Mesothelial cell of epicardium (in vitro differentiated cells): ENCODE measurements around the gene GALNT6. TPM values are rescaled to one million over a fixed set of nuclear protein-coding genes. Genes with fewer than 3 reads are reported as not detected.

ENCODE experiments used
- DNase-seq, 2 experiments: peaks; one replicate each; pipeline ENCODE4 v3.0.0; 2021; ENCODE audit warnings: low spot score in 2 of 2; ENCODE audit not compliant: unreplicated experiment in 2 of 2
- H3K27ac Mint-ChIP-seq: 2 replicates; pipeline ENCODE4 v1.8.0; 2021; ENCODE audit warnings: mixed read lengths
- H3K27me3 Mint-ChIP-seq: 2 replicates; pipeline ENCODE4 v1.8.0; 2021; ENCODE audit warnings: low read depth, mixed read lengths
- H3K36me3 Mint-ChIP-seq: 2 replicates; pipeline ENCODE4 v1.8.0; 2021; ENCODE audit warnings: mixed read lengths
- H3K4me1 Mint-ChIP-seq: 2 replicates; pipeline ENCODE4 v1.8.0; 2021; ENCODE audit warnings: mixed read lengths
- H3K4me3 Mint-ChIP-seq: 2 replicates; pipeline ENCODE4 v1.8.0; 2021; ENCODE audit warnings: mild to moderate bottlenecking, moderate library complexity, mixed read lengths
- H3K9me3 Mint-ChIP-seq: 2 replicates; pipeline ENCODE4 v1.8.0; 2021; ENCODE audit warnings: mixed read lengths
- total RNA-seq: library from RNA; stranded (reverse); gene quantifications from 3 replicates; pipeline ENCODE4 v1.2.1, GENCODE V29; 2021
- TF ChIP-seq, protein P1 (sequence below): fragments of 200-600 bp; sonication (generic); IDR thresholded peaks from one replicate; pipeline ENCODE4 v1.5.0; 2021; ENCODE audit warnings: antibody characterized with exemption; ENCODE audit not compliant: unreplicated experiment

The GALNT6 gene
- total RNA-seq, 1 donor from 2014 or later, result 12.8 TPM

DNA sequence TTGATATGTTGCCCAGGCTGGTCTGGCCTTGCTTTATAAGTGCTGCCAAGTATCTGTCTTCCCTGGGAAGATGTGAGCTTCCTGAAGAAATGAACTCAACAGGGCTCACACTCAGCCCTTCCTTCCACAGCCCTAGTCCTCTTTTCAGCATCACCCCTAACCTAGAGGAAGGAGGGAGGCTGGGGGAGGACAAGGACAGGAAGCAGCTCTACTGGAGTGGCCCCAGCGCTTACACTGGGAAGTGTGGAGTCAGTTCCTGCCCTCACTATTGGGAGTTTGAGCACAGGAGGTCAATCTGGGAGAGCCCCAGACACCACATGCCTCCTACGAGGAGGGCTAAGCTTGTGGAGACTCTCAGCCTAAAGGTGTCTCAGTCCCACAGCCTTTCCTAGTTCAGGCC, 16.8 kb downstream of the GALNT6 start:
- Mint-ChIP-seq H3K36me3 (peaks cover 9% of the 10 kb centered on the region), H3K9me3 (no peaks in the 10 kb centered on the region), H3K27me3 (no peaks in the 10 kb centered on the region), H3K4me3 (no peak overlapping the region), H3K27ac (peak overlapping the region; percentile 11), H3K4me1 (peaks cover 27% of the 10 kb centered on the region)
- DNase-seq, result no peak
- TF ChIP-seq, protein P1, sequence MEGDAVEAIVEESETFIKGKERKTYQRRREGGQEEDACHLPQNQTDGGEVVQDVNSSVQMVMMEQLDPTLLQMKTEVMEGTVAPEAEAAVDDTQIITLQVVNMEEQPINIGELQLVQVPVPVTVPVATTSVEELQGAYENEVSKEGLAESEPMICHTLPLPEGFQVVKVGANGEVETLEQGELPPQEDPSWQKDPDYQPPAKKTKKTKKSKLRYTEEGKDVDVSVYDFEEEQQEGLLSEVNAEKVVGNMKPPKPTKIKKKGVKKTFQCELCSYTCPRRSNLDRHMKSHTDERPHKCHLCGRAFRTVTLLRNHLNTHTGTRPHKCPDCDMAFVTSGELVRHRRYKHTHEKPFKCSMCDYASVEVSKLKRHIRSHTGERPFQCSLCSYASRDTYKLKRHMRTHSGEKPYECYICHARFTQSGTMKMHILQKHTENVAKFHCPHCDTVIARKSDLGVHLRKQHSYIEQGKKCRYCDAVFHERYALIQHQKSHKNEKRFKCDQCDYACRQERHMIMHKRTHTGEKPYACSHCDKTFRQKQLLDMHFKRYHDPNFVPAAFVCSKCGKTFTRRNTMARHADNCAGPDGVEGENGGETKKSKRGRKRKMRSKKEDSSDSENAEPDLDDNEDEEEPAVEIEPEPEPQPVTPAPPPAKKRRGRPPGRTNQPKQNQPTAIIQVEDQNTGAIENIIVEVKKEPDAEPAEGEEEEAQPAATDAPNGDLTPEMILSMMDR, result no peak

- Mint-ChIP-seq H3K36me3 (peaks cover 5% of the 10 kb centered on the region), H3K27me3 (no peaks in the 10 kb centered on the region), H3K4me3 (no peak overlapping the region), H3K4me1 (peaks cover 36% of the 10 kb centered on the region), H3K9me3 (no peaks in the 10 kb centered on the region), H3K27ac (peak overlapping the region; percentile 93)
- TF ChIP-seq, protein P1, result no peak
- no peak for DNase-seq
These were observed 18.0 kb downstream of the GALNT6 start for GRCh38 chr12:51373187-51373586.

DNA sequence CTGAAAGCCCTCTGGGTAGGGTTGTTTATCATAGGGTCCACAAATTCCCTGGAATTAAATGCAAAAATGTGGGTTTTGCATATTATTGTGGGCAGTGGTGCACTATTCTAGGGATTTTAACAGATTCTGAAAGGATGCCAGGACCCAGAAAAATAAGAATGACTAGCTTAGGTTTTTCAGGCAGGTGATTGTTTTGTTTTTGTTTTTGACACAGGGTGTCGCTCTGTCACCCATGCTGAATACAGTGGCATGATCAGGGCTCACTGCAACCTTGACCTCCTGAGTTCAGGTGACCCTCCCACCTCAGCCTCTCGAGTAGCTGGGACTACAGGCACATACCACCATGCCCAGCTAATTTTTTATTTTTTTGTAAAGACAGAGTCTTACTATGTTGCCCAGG, 19.2 kb downstream of the GALNT6 start:
- no peak for DNase-seq
- no peak overlapping the region for H3K4me3 Mint-ChIP-seq
- TF ChIP-seq, protein P1, result no peak
- H3K4me1 Mint-ChIP-seq, result peaks cover 31% of the 10 kb centered on the region
- peak overlapping the region; percentile 93 for H3K27ac Mint-ChIP-seq
- no peaks in the 10 kb centered on the region for H3K9me3 Mint-ChIP-seq
- no peaks in the 10 kb centered on the region for H3K27me3 Mint-ChIP-seq
- peaks cover 5% of the 10 kb centered on the region for H3K36me3 Mint-ChIP-seq

DNA sequence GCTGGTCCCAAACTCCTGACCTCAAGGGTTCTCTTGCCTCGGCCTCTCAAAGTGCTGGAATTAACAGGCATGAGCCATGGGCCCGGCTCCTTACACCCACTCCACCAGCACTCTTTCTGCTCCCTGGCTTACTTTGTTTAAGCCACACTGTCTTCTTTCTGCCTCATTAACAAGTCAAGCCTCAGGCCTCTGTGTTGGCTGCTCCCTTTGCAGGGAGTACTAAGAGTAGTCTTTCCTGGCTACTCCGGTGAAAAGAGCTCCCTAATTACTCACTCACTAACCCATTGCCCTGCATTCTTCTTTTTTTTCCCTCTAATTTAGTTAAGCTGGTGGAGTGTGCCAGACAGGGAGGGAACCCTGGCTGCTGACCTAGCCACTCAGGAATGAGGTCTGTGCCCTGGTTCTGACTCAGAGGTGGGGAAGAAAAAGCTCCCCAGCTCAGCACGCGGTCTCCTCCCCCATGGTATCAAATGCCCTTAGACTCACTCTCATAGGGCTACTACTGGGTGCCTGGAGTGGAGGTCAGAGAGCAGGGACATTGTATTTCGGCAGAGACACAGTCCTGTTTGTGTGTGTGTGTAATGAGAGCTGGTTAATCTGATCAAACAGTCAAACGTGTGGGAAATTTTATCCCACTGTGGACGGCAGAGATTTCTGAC, 19.8 kb downstream of the GALNT6 start:
- DNase-seq, result peak in 1 of 2 experiments; percentile 45
- Mint-ChIP-seq H3K36me3 (peaks cover 5% of the 10 kb centered on the region), H3K27me3 (no peaks in the 10 kb centered on the region), H3K4me1 (peaks cover 31% of the 10 kb centered on the region), H3K4me3 (no peak overlapping the region), H3K9me3 (no peaks in the 10 kb centered on the region), H3K27ac (peak overlapping the region; percentile 93)
- TF ChIP-seq, protein P1, result no peak

DNA sequence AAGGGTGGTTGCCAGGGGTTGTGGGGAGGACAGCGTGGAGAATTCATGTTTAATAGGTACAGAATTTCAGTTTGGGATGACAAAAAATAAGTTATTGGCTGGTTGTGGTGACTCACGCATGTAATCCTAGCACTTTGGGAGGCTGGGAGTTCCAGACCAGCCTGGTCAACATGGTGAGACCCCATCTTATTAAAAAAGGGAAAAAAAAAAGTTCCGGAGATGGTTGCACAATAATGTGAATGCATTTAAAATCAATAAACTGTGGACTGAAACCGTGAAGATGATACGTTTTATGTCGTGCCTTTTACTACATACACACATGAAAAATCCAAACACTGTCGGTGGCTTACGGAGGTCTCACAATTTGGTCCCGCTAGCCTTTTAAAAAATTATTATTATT, 20.5 kb downstream of the GALNT6 start:
- H3K27me3 Mint-ChIP-seq, result no peaks in the 10 kb centered on the region
- H3K4me3 Mint-ChIP-seq, result no peak overlapping the region
- TF ChIP-seq, protein P1, result no peak
- no peak for DNase-seq
- peaks cover 31% of the 10 kb centered on the region for H3K4me1 Mint-ChIP-seq
- peak overlapping the region; percentile 80 for H3K27ac Mint-ChIP-seq
- H3K9me3 Mint-ChIP-seq, result no peaks in the 10 kb centered on the region
- H3K36me3 Mint-ChIP-seq, result peaks cover 5% of the 10 kb centered on the region

- Mint-ChIP-seq H3K27ac (peak overlapping the region; percentile 31), H3K4me3 (no peak overlapping the region)
- TF ChIP-seq, protein P1, result no peak
These were observed 21.6 kb downstream of the GALNT6 start for GRCh38 chr12:51369581-51369980.

More at GRCh38 chr12:51369581-51369980, 21.6 kb downstream of the GALNT6 start:
- Mint-ChIP-seq H3K27me3 (no peaks in the 10 kb centered on the region), H3K9me3 (no peaks in the 10 kb centered on the region), H3K4me1 (peaks cover 31% of the 10 kb centered on the region), H3K36me3 (peaks cover 4% of the 10 kb centered on the region)
- DNase-seq, result no peak
